SK-N-SH treated with all-trans-retinoic acid at 6 μM for 48 hours (cell line): Measurements from ENCODE around the gene FLRT3.

Experiments used
- ATAC-seq: fragments of 200-7000 bp; cut with Tn5 transposase; 3 replicates; pipeline ENCODE4 v1.9.1; 2020; ENCODE audit warnings: mild to moderate bottlenecking, moderate library complexity
- ARNTL ChIP-seq: fragments of 450-650 bp; formaldehyde crosslinking; IDR thresholded peaks from 2 replicates; pipeline ENCODE4 v1.5.0; 2020; ENCODE audit warnings: low read depth, mild to moderate bottlenecking, moderate library complexity, borderline replicate concordance
- BACH2 ChIP-seq: fragments of 250-450 bp; sonication (Bioruptor Pico); IDR thresholded peaks from 2 replicates; pipeline ENCODE4 v1.9.0; 2021; ENCODE audit warnings: mild to moderate bottlenecking, borderline replicate concordance
- CSDC2 ChIP-seq: fragments of 250-450 bp; sonication (Bioruptor Pico); IDR thresholded peaks from 2 replicates; pipeline ENCODE4 v1.5.0; 2020; ENCODE audit warnings: mild to moderate bottlenecking, moderate library complexity
- ESRRG ChIP-seq: fragments of 250-450 bp; sonication (Bioruptor Pico); IDR thresholded peaks from 2 replicates; pipeline ENCODE4 v1.6.1; 2021; ENCODE audit warnings: mild to moderate bottlenecking
- GLIS3 ChIP-seq: fragments of 250-450 bp; sonication (Bioruptor Pico); IDR thresholded peaks from 2 replicates; pipeline ENCODE4 v1.5.0; 2020; ENCODE audit warnings: mild to moderate bottlenecking, moderate library complexity
- ISL1 ChIP-seq: fragments of 250-450 bp; sonication (Bioruptor Pico); IDR thresholded peaks from 2 replicates; pipeline ENCODE4 v2.1.2; 2022; ENCODE audit warnings: mild to moderate bottlenecking, moderate library complexity
- OSR1 ChIP-seq: fragments of 250-450 bp; sonication (Bioruptor Pico); IDR thresholded peaks from 2 replicates; pipeline ENCODE4 v1.8.0; 2022; ENCODE audit warnings: moderate library complexity, mild to moderate bottlenecking, inconsistent platforms
- PPARA ChIP-seq: fragments of 250-450 bp; sonication (Bioruptor Pico); IDR thresholded peaks from 2 replicates; pipeline ENCODE4 v1.5.0; 2020; ENCODE audit warnings: mild to moderate bottlenecking, borderline replicate concordance
- RARB ChIP-seq: fragments of 250-450 bp; sonication (Bioruptor Pico); IDR thresholded peaks from 2 replicates; pipeline ENCODE4 v1.8.0; 2021; ENCODE audit warnings: mild to moderate bottlenecking, moderate library complexity
- SNAI2 ChIP-seq: fragments of 250-450 bp; sonication (Bioruptor Pico); IDR thresholded peaks from 2 replicates; pipeline ENCODE4 v1.5.0; 2020; ENCODE audit warnings: mild to moderate bottlenecking, moderate library complexity
- TCF4 ChIP-seq: fragments of 250-450 bp; sonication (Bioruptor Pico); IDR thresholded peaks from 2 replicates; pipeline ENCODE4 v1.8.0; 2021; ENCODE audit warnings: mild to moderate bottlenecking, moderate library complexity, borderline replicate concordance
- TOX ChIP-seq: fragments of 250-450 bp; sonication (Bioruptor Pico); IDR thresholded peaks from 2 replicates; pipeline ENCODE4 v1.8.0; 2021; ENCODE audit warnings: mild to moderate bottlenecking, moderate library complexity, borderline replicate concordance
- ZC3H10 ChIP-seq: fragments of 250-450 bp; sonication (Bioruptor Pico); IDR thresholded peaks from 2 replicates; pipeline ENCODE4 v1.5.1; 2021; ENCODE audit warnings: mild to moderate bottlenecking, moderate library complexity
- ZFP3 ChIP-seq: fragments of 250-450 bp; sonication (Bioruptor Pico); IDR thresholded peaks from 2 replicates; pipeline ENCODE4 v1.5.0; 2020; ENCODE audit warnings: mild to moderate bottlenecking, moderate library complexity
- ZFP30 ChIP-seq: fragments of 450-650 bp; formaldehyde crosslinking; IDR thresholded peaks from 2 replicates; pipeline ENCODE4 v1.5.0; 2022; ENCODE audit warnings: mild to moderate bottlenecking, moderate library complexity
- ZNF565 ChIP-seq: fragments of 450-650 bp; formaldehyde crosslinking; conservative IDR thresholded peaks from 2 replicates; pipeline ENCODE4 v1.5.0; 2020; ENCODE audit warnings: low read depth, mild to moderate bottlenecking, moderate library complexity
- ZNF70 ChIP-seq: fragments of 450-650 bp; formaldehyde crosslinking; IDR thresholded peaks from 2 replicates; pipeline ENCODE4 v1.5.0; 2020; ENCODE audit warnings: mild to moderate bottlenecking, moderate library complexity
- ZNF8 ChIP-seq: fragments of 450-650 bp; formaldehyde crosslinking; IDR thresholded peaks from 2 replicates; pipeline ENCODE4 v1.5.0; 2020; ENCODE audit warnings: mild to moderate bottlenecking, moderate library complexity
- TF ChIP-seq, protein P1 (sequence below): fragments of 250-450 bp; sonication (Bioruptor Pico); IDR thresholded peaks from 2 replicates; pipeline ENCODE4 v1.5.1; 2020; ENCODE audit warnings: low read depth, mild to moderate bottlenecking, moderate library complexity
- TF ChIP-seq, protein P2 (sequence below): fragments of 250-450 bp; sonication (Bioruptor Pico); IDR thresholded peaks from 2 replicates; pipeline ENCODE4 v1.5.1; 2021; ENCODE audit warnings: mild to moderate bottlenecking, moderate library complexity
- TF ChIP-seq, protein P3 (sequence below): fragments of 250-450 bp; sonication (Bioruptor Pico); IDR thresholded peaks from 2 replicates; pipeline ENCODE4 v1.8.0; 2020; ENCODE audit warnings: mild to moderate bottlenecking, moderate library complexity, borderline replicate concordance
- TF ChIP-seq, protein P4 (sequence below): fragments of 250-450 bp; sonication (Bioruptor Pico); IDR thresholded peaks from 2 replicates; pipeline ENCODE4 v1.8.0; 2021; ENCODE audit warnings: low read depth, mild to moderate bottlenecking, moderate library complexity, borderline replicate concordance
- TF ChIP-seq, protein P5 (sequence below): fragments of 250-450 bp; sonication (Bioruptor Pico); IDR thresholded peaks from 2 replicates; pipeline ENCODE4 v1.5.0; 2020; ENCODE audit warnings: mild to moderate bottlenecking, moderate library complexity

Gene FLRT3

DNA sequence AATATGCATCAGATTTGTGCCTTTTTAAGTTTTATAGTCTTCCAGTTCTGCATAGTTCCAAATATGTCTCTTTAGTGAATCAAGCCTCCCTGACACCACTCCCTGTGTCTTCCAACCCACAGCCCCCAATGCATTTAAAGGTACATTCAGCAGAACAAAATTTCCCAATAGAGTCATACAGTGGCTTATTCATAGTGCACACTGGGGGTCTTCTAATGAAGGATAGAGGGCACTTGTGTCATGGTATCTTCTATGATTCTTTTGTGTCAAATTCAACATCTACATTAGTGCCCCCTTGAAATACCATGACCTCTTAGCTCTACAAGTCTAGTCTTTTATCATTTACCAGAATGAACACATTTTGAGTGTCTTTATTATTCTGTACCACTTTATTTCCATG is 33.8 kb downstream of the FLRT3 start (continued):
- TF ChIP-seq ZFP3 (CRISPR knock-in tag) (no peak), ZC3H10 (CRISPR knock-in tag) (no peak)
- TF ChIP-seq, protein P1, sequence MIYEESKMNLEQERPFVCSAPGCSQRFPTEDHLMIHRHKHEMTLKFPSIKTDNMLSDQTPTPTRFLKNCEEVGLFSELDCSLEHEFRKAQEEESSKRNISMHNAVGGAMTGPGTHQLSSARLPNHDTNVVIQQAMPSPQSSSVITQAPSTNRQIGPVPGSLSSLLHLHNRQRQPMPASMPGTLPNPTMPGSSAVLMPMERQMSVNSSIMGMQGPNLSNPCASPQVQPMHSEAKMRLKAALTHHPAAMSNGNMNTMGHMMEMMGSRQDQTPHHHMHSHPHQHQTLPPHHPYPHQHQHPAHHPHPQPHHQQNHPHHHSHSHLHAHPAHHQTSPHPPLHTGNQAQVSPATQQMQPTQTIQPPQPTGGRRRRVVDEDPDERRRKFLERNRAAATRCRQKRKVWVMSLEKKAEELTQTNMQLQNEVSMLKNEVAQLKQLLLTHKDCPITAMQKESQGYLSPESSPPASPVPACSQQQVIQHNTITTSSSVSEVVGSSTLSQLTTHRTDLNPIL (CRISPR knock-in tag): no peak

DNA sequence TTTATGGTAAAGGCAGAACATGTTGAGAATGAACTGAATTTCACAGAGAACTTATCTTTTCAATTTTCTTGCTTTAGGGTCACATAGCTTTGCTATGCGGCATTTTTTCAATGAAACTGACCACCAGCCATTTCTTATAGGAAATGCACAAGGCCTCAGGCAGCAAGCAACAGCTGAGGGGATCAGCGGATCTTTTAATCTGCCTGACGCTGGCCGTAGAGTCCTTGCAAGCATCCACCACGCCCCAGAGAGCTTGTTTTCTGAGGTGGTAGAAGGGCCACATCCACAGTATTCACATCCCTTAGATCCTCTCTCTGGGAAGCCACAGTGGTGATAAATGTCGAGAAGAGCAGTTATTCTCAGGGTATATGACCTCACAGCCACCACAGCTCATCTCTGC is 34.3 kb downstream of the FLRT3 start:
- TF ChIP-seq SNAI2: no peak
- no peak for TF ChIP-seq ESRRG
- no peak for TF ChIP-seq TOX (CRISPR knock-in tag)
- no peak for TF ChIP-seq ZC3H10 (CRISPR knock-in tag)
- TF ChIP-seq, protein P2, sequence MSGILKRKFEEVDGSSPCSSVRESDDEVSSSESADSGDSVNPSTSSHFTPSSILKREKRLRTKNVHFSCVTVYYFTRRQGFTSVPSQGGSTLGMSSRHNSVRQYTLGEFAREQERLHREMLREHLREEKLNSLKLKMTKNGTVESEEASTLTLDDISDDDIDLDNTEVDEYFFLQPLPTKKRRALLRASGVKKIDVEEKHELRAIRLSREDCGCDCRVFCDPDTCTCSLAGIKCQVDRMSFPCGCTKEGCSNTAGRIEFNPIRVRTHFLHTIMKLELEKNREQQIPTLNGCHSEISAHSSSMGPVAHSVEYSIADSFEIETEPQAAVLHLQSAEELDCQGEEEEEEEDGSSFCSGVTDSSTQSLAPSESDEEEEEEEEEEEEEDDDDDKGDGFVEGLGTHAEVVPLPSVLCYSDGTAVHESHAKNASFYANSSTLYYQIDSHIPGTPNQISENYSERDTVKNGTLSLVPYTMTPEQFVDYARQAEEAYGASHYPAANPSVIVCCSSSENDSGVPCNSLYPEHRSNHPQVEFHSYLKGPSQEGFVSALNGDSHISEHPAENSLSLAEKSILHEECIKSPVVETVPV (CRISPR knock-in tag): no peak
- TF ChIP-seq PPARA (CRISPR knock-in tag): no peak
- TF ChIP-seq CSDC2 (CRISPR knock-in tag): no peak
- no peak for TF ChIP-seq ISL1
- TF ChIP-seq ZNF565 (CRISPR knock-in tag): no peak
- TF ChIP-seq, protein P3, sequence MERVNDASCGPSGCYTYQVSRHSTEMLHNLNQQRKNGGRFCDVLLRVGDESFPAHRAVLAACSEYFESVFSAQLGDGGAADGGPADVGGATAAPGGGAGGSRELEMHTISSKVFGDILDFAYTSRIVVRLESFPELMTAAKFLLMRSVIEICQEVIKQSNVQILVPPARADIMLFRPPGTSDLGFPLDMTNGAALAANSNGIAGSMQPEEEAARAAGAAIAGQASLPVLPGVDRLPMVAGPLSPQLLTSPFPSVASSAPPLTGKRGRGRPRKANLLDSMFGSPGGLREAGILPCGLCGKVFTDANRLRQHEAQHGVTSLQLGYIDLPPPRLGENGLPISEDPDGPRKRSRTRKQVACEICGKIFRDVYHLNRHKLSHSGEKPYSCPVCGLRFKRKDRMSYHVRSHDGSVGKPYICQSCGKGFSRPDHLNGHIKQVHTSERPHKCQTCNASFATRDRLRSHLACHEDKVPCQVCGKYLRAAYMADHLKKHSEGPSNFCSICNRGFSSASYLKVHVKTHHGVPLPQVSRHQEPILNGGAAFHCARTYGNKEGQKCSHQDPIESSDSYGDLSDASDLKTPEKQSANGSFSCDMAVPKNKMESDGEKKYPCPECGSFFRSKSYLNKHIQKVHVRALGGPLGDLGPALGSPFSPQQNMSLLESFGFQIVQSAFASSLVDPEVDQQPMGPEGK: no peak
- no peak for TF ChIP-seq ZNF8
- TF ChIP-seq, protein P4, sequence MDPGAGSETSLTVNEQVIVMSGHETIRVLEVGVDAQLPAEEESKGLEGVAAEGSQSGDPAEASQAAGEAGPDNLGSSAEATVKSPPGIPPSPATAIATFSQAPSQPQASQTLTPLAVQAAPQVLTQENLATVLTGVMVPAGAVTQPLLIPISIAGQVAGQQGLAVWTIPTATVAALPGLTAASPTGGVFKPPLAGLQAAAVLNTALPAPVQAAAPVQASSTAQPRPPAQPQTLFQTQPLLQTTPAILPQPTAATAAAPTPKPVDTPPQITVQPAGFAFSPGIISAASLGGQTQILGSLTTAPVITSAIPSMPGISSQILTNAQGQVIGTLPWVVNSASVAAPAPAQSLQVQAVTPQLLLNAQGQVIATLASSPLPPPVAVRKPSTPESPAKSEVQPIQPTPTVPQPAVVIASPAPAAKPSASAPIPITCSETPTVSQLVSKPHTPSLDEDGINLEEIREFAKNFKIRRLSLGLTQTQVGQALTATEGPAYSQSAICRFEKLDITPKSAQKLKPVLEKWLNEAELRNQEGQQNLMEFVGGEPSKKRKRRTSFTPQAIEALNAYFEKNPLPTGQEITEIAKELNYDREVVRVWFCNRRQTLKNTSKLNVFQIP (CRISPR knock-in tag): no peak
- TF ChIP-seq, protein P5, sequence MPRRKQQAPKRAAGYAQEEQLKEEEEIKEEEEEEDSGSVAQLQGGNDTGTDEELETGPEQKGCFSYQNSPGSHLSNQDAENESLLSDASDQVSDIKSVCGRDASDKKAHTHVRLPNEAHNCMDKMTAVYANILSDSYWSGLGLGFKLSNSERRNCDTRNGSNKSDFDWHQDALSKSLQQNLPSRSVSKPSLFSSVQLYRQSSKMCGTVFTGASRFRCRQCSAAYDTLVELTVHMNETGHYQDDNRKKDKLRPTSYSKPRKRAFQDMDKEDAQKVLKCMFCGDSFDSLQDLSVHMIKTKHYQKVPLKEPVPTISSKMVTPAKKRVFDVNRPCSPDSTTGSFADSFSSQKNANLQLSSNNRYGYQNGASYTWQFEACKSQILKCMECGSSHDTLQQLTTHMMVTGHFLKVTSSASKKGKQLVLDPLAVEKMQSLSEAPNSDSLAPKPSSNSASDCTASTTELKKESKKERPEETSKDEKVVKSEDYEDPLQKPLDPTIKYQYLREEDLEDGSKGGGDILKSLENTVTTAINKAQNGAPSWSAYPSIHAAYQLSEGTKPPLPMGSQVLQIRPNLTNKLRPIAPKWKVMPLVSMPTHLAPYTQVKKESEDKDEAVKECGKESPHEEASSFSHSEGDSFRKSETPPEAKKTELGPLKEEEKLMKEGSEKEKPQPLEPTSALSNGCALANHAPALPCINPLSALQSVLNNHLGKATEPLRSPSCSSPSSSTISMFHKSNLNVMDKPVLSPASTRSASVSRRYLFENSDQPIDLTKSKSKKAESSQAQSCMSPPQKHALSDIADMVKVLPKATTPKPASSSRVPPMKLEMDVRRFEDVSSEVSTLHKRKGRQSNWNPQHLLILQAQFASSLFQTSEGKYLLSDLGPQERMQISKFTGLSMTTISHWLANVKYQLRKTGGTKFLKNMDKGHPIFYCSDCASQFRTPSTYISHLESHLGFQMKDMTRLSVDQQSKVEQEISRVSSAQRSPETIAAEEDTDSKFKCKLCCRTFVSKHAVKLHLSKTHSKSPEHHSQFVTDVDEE (CRISPR knock-in tag): no peak
- TF ChIP-seq ZFP30 (CRISPR knock-in tag): no peak
- no peak for TF ChIP-seq OSR1 (CRISPR knock-in tag)
- no peak for ATAC-seq

DNA sequence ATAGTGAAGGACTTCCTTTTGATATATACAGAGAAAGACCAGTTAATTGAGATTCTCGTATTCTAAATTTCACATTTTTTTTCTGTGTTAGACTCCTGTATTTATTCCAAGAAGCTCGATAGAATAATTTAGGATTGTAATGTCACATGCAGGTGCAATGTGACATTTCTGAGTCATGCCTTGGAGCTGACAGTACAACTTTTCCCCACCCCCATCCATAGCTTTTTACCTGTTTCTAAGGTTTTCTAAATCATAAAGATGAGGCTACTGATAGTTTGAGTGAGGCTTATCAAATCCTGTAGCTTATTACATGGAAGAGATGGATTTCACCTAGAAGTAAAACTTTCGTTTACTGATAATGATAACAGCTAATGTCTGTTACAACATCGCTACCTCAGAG is 37.6 kb downstream of the FLRT3 start:
- TF ChIP-seq ZNF565 (CRISPR knock-in tag) (no peak), ESRRG (no peak), ZFP30 (CRISPR knock-in tag) (no peak), ZC3H10 (CRISPR knock-in tag) (no peak), OSR1 (CRISPR knock-in tag) (no peak), ZNF70 (no peak), RARB (CRISPR knock-in tag) (no peak), TCF4 (CRISPR knock-in tag) (no peak), CSDC2 (CRISPR knock-in tag) (no peak), PPARA (CRISPR knock-in tag) (no peak), GLIS3 (CRISPR knock-in tag) (no peak), ISL1 (no peak), BACH2 (CRISPR knock-in tag) (no peak), ARNTL (CRISPR knock-in tag) (no peak), TOX (CRISPR knock-in tag) (no peak), ZFP3 (CRISPR knock-in tag) (no peak)
- TF ChIP-seq, protein P1 (CRISPR knock-in tag): no peak
- TF ChIP-seq, protein P3: no peak
- TF ChIP-seq, protein P2 (CRISPR knock-in tag): no peak
- TF ChIP-seq, all 23 proteins: peak for 0
- ATAC-seq: no peak
